ENCODE measurements around the gene SUFU.
"Not testable (repeated sequence)": the region's sequence is repeated elsewhere in the genome, so short reads cannot be mapped to it uniquely, and the experiment has no call there.

DNA sequence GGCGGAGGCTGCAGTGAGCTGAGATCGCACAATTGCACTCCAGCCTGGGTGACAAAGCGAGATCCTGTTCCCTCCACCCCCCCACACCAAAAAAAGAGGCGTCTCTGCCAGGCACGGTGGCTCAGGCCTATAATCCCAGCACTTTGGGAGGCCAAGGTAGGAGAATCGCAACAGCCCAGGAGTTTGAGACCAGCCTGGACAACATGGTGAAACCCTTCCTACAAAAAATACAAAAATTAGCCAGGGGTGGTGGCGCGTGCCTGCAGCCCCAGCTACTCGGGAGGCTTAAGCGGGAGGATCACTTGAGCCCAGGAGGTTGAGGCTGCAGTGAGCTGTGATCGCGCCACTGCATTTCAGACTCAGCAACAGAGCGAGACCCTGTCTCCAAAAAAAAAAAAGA lies 3.1 kb upstream of the SUFU start:
- not testable (repeated sequence) for TF ChIP-seq POLR2A, POLR2AphosphoS5 (IDR thresholded peaks at IDR 0.05)
- TF ChIP-seq, protein P1, sequence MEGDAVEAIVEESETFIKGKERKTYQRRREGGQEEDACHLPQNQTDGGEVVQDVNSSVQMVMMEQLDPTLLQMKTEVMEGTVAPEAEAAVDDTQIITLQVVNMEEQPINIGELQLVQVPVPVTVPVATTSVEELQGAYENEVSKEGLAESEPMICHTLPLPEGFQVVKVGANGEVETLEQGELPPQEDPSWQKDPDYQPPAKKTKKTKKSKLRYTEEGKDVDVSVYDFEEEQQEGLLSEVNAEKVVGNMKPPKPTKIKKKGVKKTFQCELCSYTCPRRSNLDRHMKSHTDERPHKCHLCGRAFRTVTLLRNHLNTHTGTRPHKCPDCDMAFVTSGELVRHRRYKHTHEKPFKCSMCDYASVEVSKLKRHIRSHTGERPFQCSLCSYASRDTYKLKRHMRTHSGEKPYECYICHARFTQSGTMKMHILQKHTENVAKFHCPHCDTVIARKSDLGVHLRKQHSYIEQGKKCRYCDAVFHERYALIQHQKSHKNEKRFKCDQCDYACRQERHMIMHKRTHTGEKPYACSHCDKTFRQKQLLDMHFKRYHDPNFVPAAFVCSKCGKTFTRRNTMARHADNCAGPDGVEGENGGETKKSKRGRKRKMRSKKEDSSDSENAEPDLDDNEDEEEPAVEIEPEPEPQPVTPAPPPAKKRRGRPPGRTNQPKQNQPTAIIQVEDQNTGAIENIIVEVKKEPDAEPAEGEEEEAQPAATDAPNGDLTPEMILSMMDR (IDR thresholded peaks at IDR 0.05 in 8 of 11, conservative IDR thresholded peaks at IDR 0.05 in 3 of 11), result not testable (repeated sequence)

Data from spleen (tissue), 7 donors.